Right renal cortex interstitium (tissue), 3 donors: ENCODE results near the gene NTRK2. TPM values are rescaled to one million over a fixed set of nuclear protein-coding genes. Genes with fewer than 3 reads are reported as not detected.

Experiments used
- DNase-seq, 3 donors: peaks; one replicate each; pipeline ENCODE4 v3.0.0-alpha.2; 2013; ENCODE audit warnings: low read depth in 3 of 3, low spot score in 2 of 3
- polyA plus RNA-seq, 3 donors: library from polyadenylated mRNA; unstranded; fragments of 120-200 nt; gene quantifications; one replicate each; pipeline ENCODE4 v1.2.1, GENCODE V29; 2013; ENCODE audit not compliant: insufficient read length in 3 of 3

The NTRK2 gene
- polyA plus RNA-seq = 100 to 1,000 TPM in 2 of 3 donors, 10 to 100 TPM in 1; 99.5 to 132 (median 111) TPM

DNA sequence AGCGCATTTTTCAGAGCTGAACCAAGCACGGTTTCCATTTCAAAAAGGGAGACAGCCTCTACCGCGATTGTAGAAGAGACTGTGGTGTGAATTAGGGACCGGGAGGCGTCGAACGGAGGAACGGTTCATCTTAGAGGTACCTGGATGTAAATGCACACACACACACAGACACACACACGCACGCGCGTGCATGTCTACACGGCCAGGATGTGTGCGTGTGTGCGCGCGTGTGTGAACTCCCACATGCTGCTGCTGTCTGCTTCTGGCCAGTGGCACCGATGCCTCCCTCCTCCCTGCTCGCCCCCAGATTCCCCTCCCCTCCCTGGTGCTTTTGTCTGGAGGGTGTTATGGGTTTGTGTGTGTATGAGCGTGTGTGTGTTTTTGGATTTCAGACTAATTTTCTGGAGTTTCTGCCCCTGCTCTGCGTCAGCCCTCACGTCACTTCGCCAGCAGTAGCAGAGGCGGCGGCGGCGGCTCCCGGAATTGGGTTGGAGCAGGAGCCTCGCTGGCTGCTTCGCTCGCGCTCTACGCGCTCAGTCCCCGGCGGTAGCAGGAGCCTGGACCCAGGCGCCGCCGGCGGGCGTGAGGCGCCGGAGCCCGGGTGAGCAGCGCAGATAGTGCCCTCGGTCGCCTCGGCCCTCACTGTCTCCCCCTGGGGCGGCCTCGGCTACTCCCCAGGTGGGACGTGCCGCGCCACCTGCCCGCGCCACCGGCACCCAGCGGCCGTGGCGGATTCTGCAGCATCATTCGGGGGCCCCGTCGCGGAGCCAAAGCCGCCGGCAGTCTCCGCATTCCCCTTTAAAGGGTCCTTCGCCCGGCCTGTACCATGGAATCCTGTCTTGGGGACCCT, at the start of gene NTRK2:
TSS of gene NTRK2 (plus strand) at position 442 of the 850 bp plus-strand sequence. CDS start 1,020 bp downstream, outside the sequence.
- DNase-seq = no peak

DNA sequence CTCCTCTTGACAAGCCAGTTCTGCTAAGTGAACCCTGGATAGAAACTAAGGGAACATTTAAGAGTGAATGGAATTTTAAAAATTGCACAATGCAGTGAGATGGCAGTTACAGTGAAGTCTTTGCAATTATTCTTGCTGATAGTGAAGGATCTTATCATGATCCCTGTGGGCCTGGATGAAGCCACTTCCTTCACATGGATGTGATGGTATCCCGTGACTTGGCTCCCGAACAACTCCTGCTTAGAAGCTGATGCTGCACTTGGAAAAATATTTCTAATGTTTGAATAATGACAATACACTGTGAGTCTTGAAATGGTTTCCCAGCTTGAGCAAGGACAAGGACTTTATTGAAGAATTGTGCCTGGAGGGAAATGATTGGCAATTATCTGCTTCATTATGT, 49.2 kb upstream of the NTRK2 start:
- no peak for DNase-seq

DNA sequence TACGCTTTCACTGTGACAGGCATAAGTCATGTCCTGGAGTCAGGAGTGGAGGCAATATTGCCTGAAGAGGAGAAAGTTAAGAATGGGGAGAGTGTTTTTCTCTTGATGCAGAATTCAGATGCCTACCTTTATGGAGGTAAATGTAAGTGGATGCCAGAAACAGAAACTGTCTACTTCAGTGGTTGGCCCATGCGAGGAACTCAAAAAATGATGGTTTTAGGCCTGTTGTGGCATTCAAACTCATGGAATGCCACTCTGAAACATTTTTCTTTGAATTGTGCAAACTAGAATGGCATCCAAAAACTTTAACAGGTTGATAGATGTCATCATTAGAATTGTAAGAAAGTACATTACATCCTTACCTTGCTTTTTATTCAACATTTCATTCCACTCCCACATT, 47.7 kb upstream of the NTRK2 start:
- no peak for DNase-seq

DNA sequence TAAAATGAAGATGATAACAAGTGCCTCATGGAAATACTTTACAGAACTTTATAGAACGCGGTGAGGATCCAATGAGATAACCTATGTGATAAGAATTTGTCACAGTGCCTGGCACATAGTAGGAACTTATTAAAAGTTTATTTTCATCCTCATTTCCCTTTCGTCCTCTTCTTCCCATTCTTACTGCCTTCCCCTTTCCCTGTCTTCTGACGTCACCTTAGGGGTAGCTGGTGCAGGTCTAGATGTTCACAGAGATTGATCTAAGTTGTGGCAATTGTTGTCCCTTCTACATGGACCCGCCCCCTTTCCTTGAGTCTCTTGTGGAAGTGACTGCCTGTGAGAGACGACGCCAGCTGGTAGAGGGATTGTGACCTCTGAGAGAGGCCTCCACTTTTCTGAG, 46.5 kb upstream of the NTRK2 start:
- no peak for DNase-seq

DNA sequence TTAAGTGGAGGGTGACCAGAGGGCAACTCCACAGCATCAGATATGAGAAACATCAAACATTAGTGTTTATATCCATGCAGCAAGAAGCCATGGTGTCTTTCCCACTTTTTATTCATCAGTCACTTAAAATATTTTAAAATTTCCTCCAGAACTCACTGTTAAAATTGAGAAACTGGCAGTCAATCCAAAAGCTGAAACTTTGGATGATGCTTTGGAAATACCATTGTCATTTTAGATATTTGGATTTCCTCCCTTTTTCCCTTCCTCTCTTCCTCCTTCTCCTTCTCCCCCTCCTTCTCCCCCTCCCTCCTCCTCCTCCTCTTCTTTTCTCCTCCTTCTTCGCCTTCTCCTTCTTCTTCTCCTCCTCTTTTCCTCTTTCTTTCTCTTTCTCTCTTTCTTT, 33.1 kb upstream of the NTRK2 start:
- DNase-seq = no peak

DNA sequence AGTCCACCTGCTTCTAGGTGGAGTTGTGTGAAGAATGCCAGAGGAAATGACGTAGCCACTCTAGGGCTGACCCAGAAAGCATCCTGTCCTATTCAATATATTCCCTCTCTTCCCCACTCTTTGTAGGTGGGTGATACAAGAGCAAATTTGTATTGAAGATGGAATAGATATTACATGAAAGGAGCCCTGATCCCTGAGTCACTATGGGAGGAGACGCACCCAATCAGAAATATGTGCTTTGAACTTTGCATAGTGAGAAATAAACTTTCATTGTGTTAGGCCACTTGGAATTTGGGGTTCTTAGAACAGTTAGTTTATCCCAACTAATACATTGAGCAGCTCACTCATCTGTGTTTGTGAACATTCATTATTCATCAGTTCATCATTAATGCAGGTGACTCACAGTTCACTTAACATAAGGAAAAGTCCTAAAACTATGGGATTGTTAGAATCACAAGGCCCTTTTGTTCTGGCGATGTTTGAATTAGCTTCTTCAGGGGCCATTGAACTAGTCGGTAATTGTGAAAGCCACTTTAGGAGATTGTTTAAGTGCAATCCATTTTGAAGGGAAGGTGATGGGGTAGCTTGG, 26.9 kb upstream of the NTRK2 start:
- DNase-seq = no peak

DNA sequence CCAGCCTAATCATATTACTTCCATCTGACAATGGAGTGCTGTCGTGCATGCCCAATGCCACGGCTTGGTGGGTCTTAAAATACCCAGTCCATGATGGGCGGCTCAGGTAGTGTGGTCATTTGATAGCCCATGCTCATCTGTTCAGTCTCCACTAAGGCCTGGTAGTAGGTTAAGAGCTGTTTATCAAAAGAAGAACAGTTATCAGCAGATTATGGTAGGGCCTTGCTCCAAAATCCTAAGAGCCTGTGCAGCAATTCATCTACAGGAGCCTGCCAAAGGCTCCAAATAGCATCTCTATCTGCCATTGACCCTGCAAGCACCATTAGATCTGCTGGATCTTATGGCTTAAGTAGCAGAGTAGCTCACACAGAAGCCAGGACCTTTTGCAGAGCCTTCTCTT, 21.8 kb upstream of the NTRK2 start:
- no peak for DNase-seq

DNA sequence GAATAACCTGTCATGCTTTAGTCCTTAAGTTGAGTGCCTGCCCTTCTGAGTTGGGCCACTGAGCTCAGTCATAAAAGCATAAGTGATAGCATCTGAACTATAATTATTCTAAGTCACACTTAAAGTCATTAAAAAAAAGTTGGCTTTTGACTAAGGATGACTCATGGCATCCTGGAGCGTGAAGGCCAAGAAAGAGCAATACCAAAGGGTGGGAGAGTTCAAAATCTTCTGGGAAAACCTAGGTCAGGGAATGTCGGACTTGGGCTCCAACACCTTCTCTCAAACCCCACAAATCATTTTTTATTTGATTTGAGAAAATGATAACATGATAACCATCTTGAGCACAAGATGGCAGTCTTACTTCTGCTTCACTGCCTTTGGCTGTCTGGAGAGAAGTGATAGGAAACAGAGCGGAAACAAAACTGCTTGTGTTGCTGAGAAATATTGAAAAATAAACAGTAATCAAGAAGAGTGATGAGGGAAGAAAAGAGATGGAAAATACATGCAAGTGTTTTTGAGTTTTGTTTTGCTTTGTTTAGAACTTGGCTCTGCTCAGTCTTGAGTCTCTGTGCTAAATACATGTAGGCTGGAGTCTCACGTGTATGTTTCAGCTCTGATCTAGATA, 16.9 kb upstream of the NTRK2 start:
- no peak for DNase-seq

DNA sequence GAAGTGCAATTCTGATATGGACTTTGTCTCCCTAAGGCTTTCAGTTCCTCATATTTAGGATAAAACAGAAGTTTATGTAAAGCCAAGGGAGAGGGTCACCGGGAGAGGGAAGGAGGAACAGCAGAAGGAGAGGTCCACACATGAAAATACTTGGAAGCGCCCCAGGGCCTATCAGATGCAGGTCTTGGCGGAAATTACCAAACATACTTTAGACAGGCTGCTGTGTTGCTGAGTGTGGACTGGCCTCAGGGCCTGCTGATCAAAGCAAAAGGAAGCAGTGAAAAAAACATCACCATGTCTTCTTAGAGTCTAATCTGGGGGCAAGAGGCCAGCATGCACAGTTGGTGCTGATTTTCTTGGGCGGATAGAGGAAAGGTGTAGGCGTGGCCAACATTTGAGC, 14.1 kb upstream of the NTRK2 start:
- DNase-seq = no peak

DNA sequence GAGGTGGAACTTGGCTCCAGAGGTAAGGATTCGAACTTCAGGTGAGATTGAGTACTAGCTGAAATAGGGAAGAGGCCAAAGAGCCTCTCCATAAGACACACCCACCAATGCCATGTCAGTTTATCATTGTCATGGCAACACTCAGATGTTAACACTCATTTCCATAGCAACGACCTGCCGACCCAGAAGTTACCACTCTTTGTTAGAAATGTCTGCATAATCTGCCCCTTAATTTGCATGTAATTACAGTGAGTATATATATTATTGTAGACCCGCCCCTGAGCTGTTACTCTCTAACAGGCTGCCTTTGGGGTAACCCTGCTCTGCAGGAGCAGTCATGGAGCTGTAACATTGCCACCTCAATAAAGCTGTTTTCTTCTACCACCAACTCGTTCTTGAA, 10.2 kb upstream of the NTRK2 start:
- no peak for DNase-seq

DNA sequence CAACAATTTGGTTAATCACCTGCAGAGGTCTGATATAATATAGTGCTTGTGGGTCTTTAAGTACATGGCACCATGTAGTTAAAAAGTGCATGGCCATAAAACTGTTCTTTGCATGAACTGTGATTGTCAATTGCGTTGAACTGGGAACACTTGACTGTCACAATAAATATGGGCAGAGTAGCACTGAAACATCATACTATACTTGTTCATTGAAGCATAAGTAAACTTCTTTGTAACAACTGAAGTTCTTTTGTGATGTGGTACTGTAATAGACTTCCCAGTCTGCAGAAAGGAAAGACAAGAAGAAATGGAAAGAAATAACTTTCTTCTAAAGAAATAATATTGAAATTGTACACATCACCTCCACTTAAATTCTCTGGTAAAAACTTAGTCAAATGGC, 9.8 kb upstream of the NTRK2 start:
- no peak for DNase-seq

DNA sequence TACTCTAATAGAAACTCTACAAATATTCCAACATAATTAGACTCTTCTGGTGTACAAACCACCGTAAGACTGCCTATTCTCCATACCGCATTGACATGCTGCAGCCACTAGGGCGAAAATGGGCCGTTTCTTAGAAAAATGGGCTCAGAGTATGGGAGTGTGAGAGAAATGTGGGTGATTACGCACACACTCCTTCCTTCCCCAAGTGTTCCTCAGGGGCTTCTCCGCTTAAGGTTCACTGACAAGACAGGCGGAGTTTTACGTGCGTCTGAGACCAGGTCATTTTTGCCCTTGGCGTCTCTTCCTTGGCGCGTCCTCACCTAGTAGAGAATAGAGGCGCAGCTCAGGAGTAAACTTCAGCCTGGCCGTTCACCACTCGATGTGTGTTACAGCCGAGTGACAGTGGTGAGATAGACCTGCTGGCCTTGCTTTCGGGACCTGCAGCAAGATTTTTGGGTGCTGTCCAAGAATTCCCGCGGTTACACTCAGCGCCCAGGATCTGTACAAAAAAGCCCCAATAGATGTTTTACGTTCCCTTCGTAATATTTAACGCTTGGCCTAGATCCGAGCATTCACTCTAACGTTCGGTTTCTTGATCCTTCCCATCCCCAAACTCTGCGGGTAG, 1.8 kb upstream of the NTRK2 start:
- DNase-seq = no peak

DNA sequence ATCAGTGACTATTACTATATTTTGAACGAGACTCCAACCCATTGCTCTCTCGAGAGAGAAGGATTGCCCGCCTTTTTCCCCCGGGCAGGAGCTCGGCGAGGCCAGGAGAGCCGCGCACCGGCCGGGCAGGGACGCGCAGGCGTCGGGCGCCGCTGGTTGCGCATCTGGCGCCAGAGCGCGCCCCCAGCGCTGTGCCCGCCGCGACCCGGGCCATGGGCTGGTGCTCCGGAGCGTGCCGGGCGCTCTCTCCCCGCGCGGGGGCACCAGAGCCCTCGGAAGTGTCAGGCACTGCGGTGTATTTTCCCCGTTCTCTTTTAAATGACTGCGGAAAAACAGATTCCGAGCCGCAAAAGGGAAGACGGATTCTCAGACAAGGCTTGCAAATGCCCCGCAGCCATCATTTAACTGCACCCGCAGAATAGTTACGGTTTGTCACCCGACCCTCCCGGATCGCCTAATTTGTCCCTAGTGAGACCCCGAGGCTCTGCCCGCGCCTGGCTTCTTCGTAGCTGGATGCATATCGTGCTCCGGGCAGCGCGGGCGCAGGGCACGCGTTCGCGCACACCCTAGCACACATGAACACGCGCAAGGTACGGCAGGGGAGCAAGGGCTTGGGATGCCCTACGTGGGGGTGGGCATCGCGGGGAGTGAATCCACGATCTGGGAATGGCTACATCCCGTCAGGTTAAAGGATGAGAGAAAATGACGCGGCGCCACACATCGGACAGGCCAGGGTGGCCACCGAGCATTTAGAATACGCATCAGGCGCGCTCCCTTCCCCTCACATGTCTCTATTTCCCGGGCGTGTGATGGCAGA, 1.1 kb upstream of the NTRK2 start:
- no peak for DNase-seq

DNA sequence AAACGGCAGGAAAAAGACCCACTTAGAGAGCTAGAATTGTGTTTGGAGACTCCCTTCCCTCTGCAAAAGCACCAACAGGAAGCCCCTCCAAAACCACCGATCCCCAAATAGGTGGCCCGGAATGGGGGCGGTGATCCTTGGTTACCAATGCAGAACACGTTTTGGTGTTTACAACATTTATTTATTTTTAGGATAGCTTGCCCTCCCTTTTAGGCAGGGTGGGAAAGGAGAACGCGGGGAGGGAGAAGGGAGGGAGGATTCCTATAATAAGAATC, 579 bp upstream of the NTRK2 start:
- no peak for DNase-seq

DNA sequence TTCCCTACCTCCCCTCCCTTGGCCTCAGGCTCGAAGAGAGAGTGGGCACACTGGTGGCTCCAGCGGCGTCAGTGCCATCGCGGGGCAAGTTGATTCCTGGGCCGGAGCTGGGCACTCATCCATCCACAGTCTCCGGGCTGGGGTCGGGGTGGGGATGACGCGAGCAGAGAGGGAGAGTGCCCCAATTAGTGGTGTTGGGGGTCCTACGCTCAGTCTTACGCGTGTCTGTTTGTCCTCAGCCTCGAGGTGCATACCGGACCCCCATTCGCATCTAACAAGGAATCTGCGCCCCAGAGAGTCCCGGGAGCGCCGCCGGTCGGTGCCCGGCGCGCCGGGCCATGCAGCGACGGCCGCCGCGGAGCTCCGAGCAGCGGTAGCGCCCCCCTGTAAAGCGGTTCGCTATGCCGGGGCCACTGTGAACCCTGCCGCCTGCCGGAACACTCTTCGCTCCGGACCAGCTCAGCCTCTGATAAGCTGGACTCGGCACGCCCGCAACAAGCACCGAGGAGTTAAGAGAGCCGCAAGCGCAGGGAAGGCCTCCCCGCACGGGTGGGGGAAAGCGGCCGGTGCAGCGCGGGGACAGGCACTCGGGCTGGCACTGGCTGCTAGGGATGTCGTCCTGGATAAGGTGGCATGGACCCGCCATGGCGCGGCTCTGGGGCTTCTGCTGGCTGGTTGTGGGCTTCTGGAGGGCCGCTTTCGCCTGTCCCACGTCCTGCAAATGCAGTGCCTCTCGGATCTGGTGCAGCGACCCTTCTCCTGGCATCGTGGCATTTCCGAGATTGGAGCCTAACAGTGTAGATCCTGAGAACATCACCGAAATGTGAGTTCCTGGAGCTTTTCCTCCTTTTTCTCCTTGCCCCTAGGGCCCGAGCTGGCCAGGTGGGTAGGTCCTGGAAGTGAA, 861 bp downstream of the NTRK2 start:
- DNase-seq = no peak

DNA sequence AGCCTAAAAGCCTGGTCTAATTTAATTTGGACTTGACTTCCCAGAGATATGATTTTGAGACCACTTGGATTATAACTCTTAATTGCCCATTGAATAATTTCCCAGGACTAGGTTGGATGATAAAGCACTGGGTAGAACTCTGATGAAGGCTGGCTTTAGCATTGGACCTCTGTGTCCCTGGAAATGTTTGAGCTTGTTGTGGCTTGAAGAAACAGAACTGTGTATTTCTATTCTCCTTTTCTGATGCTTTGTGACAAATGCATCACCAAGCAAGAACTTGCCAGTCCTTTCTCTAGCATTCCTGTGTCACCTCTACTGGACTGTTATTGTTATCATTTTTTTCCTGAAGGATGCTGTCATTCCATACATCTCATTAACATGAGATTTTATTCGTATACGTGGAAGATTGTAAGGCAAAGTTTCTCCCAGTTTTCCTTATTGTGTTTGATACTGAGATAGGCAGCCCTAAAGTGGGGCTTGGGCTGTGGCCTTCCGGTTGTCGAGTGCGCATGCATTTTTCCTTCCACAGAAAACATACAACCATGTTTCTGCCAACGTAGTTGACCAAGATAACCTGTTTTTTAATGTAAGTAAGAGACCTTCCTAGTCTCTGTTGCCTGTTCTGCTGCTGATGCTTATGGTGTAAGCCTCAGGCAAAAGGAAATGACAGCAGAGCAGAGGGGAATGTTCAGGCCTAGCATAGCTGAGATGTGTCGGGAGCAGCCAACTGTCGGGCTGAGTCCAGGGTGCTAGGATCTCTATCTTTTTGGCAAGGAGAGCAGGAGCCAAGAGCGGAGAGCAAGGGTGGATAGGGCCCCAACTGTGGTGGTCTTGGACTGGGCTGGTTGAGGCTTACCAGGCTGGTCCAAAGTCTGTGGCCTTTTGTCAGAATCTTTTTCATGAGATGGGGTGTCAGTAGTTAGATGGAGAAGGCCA, 2.3 kb downstream of the NTRK2 start:
- DNase-seq = no peak

DNA sequence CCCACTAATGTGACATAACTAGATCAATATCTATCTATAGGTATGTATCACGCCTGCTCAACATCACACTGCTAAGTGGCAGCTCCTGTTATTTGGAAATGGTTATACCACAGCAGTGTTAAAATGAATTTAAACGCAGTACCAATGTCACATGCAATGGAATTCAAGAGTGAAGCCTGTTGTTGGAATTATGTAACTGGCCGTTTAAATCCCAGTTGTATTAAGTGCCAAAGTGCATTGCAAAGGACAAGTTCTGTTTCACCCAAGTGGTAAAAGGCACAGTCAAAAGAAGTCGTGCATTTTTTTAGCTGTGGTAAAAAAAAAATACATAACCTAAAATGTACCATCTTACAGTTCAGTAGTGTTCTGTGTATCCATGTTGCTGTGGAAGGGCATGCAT, 4.3 kb downstream of the NTRK2 start:
- no peak for DNase-seq

DNA sequence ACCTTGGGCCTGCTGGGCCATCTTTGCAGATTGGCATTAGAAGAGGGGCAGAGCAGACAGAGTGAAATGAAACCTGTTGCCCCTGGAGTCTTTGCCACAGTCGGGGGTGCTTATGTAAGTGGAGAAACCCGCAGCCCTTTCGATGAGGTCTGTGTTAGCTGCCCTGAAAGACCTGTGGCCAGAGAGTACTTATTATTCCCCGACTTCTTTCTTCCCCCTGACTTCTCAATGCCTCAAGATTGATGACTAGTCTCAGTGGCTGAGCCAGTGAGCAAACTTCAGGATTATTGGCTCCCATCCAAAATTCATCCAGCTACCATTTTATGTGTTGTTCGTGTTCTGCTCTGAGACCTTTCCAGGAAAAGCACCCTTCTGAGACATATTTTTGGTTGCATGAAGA, 7.6 kb downstream of the NTRK2 start:
- no peak for DNase-seq

DNA sequence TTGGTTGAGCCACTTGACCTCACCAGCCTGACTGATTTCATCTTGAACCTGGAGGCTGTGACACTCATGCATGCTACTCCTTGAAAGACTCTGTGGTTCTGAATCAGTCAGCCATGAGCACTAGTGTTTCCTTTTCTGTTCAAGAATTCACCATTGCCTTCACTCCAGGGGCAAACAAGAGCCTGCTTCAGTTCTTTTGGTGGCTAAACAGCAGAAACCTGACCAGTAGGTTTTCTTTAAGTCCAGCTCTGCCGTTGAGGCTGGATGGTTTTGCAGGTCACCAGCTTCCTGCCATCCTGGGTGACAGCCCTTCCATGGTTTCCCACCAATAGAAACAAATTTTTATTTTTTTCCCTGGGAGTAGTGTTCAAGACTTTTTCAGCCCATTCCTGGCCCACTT, 10.0 kb downstream of the NTRK2 start:
- no peak for DNase-seq
